ENCODE data around the gene GUCY2C. TPM values are rescaled to one million over a fixed set of nuclear protein-coding genes. Genes with fewer than 3 reads are reported as not detected.

GUCY2C gene
- total and polyA plus RNA-seq, 10 of the 15 experiments (the other 5 are each of a cell fraction or from before 2014, with no cell fraction given): 0.08 to 0.60 (median 0.17) TPM

DNA sequence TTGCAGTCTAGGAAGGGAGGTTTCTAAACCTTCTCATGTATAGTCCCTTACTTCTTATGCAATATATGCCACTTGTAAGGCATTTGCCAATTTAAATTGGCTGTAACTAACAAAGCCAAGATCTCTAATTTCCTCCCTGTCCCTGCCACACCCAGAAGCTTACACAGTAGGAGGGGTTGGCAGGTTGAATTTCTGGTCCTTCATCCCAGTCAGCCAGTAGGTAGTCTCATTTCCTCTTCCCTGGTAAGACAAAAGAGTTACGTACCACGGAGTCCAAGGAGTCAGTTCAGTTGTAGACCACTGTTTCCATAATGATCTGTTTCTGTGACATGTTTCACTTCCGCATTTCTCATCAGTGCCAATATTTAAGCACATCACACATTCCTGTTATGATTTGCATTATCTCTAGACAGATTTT is 81.7 kb downstream of the GUCY2C start (continued):
- TF ChIP-seq, protein P1, sequence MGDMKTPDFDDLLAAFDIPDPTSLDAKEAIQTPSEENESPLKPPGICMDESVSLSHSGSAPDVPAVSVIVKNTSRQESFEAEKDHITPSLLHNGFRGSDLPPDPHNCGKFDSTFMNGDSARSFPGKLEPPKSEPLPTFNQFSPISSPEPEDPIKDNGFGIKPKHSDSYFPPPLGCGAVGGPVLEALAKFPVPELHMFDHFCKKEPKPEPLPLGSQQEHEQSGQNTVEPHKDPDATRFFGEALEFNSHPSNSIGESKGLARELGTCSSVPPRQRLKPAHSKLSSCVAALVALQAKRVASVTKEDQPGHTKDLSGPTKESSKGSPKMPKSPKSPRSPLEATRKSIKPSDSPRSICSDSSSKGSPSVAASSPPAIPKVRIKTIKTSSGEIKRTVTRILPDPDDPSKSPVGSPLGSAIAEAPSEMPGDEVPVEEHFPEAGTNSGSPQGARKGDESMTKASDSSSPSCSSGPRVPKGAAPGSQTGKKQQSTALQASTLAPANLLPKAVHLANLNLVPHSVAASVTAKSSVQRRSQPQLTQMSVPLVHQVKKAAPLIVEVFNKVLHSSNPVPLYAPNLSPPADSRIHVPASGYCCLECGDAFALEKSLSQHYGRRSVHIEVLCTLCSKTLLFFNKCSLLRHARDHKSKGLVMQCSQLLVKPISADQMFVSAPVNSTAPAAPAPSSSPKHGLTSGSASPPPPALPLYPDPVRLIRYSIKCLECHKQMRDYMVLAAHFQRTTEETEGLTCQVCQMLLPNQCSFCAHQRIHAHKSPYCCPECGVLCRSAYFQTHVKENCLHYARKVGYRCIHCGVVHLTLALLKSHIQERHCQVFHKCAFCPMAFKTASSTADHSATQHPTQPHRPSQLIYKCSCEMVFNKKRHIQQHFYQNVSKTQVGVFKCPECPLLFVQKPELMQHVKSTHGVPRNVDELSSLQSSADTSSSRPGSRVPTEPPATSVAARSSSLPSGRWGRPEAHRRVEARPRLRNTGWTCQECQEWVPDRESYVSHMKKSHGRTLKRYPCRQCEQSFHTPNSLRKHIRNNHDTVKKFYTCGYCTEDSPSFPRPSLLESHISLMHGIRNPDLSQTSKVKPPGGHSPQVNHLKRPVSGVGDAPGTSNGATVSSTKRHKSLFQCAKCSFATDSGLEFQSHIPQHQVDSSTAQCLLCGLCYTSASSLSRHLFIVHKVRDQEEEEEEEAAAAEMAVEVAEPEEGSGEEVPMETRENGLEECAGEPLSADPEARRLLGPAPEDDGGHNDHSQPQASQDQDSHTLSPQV (IDR thresholded peaks at IDR 0.05): no peak
- TF ChIP-seq, protein P2, sequence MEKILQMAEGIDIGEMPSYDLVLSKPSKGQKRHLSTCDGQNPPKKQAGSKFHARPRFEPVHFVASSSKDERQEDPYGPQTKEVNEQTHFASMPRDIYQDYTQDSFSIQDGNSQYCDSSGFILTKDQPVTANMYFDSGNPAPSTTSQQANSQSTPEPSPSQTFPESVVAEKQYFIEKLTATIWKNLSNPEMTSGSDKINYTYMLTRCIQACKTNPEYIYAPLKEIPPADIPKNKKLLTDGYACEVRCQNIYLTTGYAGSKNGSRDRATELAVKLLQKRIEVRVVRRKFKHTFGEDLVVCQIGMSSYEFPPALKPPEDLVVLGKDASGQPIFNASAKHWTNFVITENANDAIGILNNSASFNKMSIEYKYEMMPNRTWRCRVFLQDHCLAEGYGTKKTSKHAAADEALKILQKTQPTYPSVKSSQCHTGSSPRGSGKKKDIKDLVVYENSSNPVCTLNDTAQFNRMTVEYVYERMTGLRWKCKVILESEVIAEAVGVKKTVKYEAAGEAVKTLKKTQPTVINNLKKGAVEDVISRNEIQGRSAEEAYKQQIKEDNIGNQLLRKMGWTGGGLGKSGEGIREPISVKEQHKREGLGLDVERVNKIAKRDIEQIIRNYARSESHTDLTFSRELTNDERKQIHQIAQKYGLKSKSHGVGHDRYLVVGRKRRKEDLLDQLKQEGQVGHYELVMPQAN (conservative IDR thresholded peaks at IDR 0.05): no peak
- TF ChIP-seq KLF5 (IDR thresholded peaks at IDR 0.05; ENCODE audit: partially characterized antibody): no peak
- TF ChIP-seq RAD21 (IDR thresholded peaks at IDR 0.05; ENCODE audit: insufficient read depth, low read depth, low read length): 0 out of 2 replicates have a peak, but pooled peaks have one; percentile 1
- TF ChIP-seq, protein P3, sequence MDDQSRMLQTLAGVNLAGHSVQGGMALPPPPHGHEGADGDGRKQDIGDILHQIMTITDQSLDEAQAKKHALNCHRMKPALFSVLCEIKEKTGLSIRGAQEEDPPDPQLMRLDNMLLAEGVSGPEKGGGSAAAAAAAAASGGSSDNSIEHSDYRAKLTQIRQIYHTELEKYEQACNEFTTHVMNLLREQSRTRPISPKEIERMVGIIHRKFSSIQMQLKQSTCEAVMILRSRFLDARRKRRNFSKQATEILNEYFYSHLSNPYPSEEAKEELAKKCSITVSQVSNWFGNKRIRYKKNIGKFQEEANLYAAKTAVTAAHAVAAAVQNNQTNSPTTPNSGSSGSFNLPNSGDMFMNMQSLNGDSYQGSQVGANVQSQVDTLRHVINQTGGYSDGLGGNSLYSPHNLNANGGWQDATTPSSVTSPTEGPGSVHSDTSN (IDR thresholded peaks at IDR 0.05; ENCODE audit: insufficient replicate concordance, low read depth, low read length): no peak
- TF ChIP-seq GATAD2B (conservative IDR thresholded peaks at IDR 0.05; ENCODE audit: low read depth): 0 out of 2 replicates have a peak, but pooled peaks have one; percentile 81
- 0 out of 2 replicates have a peak, but pooled peaks have one; percentile 10 for TF ChIP-seq YY1 (IDR thresholded peaks at IDR 0.05; ENCODE audit: low read depth, low read length)
- no peak for TF ChIP-seq WRNIP1 (IDR thresholded peaks at IDR 0.05; ENCODE audit: borderline replicate concordance, low read depth, low read length)
- TF ChIP-seq CBFB (IDR thresholded peaks at IDR 0.05; ENCODE audit: low read depth): peak; percentile 22; the same call in 1 of the 2 replicates
- TF ChIP-seq, protein P4, sequence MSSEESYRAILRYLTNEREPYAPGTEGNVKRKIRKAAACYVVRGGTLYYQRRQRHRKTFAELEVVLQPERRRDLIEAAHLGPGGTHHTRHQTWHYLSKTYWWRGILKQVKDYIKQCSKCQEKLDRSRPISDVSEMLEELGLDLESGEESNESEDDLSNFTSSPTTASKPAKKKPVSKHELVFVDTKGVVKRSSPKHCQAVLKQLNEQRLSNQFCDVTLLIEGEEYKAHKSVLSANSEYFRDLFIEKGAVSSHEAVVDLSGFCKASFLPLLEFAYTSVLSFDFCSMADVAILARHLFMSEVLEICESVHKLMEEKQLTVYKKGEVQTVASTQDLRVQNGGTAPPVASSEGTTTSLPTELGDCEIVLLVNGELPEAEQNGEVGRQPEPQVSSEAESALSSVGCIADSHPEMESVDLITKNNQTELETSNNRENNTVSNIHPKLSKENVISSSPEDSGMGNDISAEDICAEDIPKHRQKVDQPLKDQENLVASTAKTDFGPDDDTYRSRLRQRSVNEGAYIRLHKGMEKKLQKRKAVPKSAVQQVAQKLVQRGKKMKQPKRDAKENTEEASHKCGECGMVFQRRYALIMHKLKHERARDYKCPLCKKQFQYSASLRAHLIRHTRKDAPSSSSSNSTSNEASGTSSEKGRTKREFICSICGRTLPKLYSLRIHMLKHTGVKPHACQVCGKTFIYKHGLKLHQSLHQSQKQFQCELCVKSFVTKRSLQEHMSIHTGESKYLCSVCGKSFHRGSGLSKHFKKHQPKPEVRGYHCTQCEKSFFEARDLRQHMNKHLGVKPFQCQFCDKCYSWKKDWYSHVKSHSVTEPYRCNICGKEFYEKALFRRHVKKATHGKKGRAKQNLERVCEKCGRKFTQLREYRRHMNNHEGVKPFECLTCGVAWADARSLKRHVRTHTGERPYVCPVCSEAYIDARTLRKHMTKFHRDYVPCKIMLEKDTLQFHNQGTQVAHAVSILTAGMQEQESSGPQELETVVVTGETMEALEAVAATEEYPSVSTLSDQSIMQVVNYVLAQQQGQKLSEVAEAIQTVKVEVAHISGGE (CRISPR knock-in tag; IDR thresholded peaks at IDR 0.05): no peak
- no peak for TF ChIP-seq LARP7 (IDR thresholded peaks at IDR 0.05)
- TF ChIP-seq SIN3A (IDR thresholded peaks at IDR 0.05; ENCODE audit: low read depth, low read length): no peak
- TF ChIP-seq POLR2AphosphoS5 (IDR thresholded peaks at IDR 0.05; ENCODE audit: low read length): no peak
- TF ChIP-seq KDM1A (IDR thresholded peaks at IDR 0.05; ENCODE audit: borderline replicate concordance): no peak
- TF ChIP-seq EED (IDR thresholded peaks at IDR 0.05; ENCODE audit: low read depth): peak; percentile 99
- no peak for TF ChIP-seq CBX3 (IDR thresholded peaks at IDR 0.05; ENCODE audit: borderline replicate concordance, low read depth)
- no peak for TF ChIP-seq NRF1 (conservative IDR thresholded peaks at IDR 0.05; ENCODE audit: low read depth, low read length)
- no peak for TF ChIP-seq EGR1 (IDR thresholded peaks at IDR 0.05; ENCODE audit: borderline replicate concordance in 1 of 2, low read depth in 2 of 2, low read length in 2 of 2)

All from GM12878 (cell line).